Panc1 (cell line): Measurements from ENCODE around the gene MYH2.

Experiments
- POLR2AphosphoS5 ChIP-seq: IDR thresholded peaks from 2 replicates; pipeline ENCODE4 v1.6.1; 2012; ENCODE audit warnings: mild to moderate bottlenecking, low read depth, low read length, moderate library complexity
- SIN3A ChIP-seq: IDR thresholded peaks from 2 replicates; pipeline ENCODE4 v1.6.1; 2012; ENCODE audit warnings: low read depth, mild to moderate bottlenecking, low read length, moderate library complexity, borderline replicate concordance; ENCODE audit not compliant: insufficient read depth
- TF ChIP-seq, protein P1 (sequence below): fragments of 450-650 bp; IDR thresholded peaks from 2 replicates; pipeline ENCODE4 v1.5.1; 2017; ENCODE audit warnings: mild to moderate bottlenecking
- TF ChIP-seq, protein P2 (sequence below), 2 experiments: IDR thresholded peaks; 2 replicates each; pipeline ENCODE4 v1.6.1; 2011 to 2012; ENCODE audit warnings: low read depth in 2 of 2, control low read depth in 1 of 2, low read length in 1 of 2, mild to moderate bottlenecking in 1 of 2, moderate library complexity in 1 of 2; ENCODE audit not compliant: insufficient read depth in 1 of 2

DNA sequence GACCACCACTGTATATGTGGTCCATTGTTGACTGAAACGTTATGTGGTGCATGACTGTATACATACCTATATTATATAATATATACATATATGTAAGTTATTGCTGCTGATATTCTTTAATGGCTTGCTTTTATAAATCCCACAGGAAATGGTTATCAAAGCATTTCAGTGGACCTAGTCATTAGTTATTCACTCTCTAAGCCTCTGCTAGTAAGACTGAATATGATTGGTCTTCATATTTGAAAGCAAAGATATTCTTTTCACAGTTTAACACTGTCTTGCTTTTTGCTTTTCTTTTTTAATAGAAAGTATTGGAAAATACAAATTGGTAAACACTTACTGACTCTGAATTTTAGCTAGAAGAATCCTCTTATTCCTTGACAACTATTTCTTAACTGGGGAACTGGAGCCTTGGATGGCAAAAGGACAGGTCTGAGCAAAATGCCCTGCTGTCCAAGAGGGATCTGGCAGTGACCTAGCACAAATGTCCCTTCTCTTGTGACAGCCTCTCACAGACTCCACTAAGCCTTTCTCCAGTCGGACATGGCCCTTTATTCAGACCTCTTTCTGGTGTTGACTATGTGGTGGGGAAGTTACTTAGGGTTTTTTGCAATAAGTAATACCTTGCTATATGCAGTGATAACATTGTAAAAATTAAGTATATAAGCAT is 14.7 kb upstream of the MYH2 start:
- TF ChIP-seq, protein P1, sequence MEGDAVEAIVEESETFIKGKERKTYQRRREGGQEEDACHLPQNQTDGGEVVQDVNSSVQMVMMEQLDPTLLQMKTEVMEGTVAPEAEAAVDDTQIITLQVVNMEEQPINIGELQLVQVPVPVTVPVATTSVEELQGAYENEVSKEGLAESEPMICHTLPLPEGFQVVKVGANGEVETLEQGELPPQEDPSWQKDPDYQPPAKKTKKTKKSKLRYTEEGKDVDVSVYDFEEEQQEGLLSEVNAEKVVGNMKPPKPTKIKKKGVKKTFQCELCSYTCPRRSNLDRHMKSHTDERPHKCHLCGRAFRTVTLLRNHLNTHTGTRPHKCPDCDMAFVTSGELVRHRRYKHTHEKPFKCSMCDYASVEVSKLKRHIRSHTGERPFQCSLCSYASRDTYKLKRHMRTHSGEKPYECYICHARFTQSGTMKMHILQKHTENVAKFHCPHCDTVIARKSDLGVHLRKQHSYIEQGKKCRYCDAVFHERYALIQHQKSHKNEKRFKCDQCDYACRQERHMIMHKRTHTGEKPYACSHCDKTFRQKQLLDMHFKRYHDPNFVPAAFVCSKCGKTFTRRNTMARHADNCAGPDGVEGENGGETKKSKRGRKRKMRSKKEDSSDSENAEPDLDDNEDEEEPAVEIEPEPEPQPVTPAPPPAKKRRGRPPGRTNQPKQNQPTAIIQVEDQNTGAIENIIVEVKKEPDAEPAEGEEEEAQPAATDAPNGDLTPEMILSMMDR: no peak
- TF ChIP-seq POLR2AphosphoS5: no peak
- TF ChIP-seq SIN3A: no peak
- TF ChIP-seq, protein P2, sequence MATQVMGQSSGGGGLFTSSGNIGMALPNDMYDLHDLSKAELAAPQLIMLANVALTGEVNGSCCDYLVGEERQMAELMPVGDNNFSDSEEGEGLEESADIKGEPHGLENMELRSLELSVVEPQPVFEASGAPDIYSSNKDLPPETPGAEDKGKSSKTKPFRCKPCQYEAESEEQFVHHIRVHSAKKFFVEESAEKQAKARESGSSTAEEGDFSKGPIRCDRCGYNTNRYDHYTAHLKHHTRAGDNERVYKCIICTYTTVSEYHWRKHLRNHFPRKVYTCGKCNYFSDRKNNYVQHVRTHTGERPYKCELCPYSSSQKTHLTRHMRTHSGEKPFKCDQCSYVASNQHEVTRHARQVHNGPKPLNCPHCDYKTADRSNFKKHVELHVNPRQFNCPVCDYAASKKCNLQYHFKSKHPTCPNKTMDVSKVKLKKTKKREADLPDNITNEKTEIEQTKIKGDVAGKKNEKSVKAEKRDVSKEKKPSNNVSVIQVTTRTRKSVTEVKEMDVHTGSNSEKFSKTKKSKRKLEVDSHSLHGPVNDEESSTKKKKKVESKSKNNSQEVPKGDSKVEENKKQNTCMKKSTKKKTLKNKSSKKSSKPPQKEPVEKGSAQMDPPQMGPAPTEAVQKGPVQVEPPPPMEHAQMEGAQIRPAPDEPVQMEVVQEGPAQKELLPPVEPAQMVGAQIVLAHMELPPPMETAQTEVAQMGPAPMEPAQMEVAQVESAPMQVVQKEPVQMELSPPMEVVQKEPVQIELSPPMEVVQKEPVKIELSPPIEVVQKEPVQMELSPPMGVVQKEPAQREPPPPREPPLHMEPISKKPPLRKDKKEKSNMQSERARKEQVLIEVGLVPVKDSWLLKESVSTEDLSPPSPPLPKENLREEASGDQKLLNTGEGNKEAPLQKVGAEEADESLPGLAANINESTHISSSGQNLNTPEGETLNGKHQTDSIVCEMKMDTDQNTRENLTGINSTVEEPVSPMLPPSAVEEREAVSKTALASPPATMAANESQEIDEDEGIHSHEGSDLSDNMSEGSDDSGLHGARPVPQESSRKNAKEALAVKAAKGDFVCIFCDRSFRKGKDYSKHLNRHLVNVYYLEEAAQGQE (IDR thresholded peaks at IDR 0.05; ENCODE audit: insufficient read depth in 1 of 2, low read depth in 2 of 2, low read length in 1 of 2): no peak
